ENCODE results near the gene MSH3. TPM values are rescaled to one million over a fixed set of nuclear protein-coding genes. Genes with fewer than 3 reads are reported as not detected.

MSH3 gene
- total and polyA plus RNA-seq, 2 of the 8 experiments (the other 6 are each of a cell fraction or from before 2014, with no cell fraction given) = 3.6 to 22.6 TPM

- TF ChIP-seq ZNF274 (IDR thresholded peaks at IDR 0.05; ENCODE audit: borderline replicate concordance, extremely low read depth, low read length) (no peak), POU5F1 (IDR thresholded peaks at IDR 0.05; ENCODE audit: low read depth, low read length) (no peak), POLR2A (IDR thresholded peaks at IDR 0.05; ENCODE audit: control extremely low read depth in 1 of 2, low read depth in 2 of 2, low read length in 2 of 2) (no peak), JUN (IDR thresholded peaks at IDR 0.05; ENCODE audit: low read depth, low read length) (no peak), NRF1 (IDR thresholded peaks at IDR 0.05; ENCODE audit: low read depth, low read length) (no peak), SAP30 (IDR thresholded peaks at IDR 0.05; ENCODE audit: insufficient read depth, insufficient replicate concordance, low read length) (no peak)
- TF ChIP-seq, protein P1, sequence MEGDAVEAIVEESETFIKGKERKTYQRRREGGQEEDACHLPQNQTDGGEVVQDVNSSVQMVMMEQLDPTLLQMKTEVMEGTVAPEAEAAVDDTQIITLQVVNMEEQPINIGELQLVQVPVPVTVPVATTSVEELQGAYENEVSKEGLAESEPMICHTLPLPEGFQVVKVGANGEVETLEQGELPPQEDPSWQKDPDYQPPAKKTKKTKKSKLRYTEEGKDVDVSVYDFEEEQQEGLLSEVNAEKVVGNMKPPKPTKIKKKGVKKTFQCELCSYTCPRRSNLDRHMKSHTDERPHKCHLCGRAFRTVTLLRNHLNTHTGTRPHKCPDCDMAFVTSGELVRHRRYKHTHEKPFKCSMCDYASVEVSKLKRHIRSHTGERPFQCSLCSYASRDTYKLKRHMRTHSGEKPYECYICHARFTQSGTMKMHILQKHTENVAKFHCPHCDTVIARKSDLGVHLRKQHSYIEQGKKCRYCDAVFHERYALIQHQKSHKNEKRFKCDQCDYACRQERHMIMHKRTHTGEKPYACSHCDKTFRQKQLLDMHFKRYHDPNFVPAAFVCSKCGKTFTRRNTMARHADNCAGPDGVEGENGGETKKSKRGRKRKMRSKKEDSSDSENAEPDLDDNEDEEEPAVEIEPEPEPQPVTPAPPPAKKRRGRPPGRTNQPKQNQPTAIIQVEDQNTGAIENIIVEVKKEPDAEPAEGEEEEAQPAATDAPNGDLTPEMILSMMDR (IDR thresholded peaks at IDR 0.05; ENCODE audit: control extremely low read depth in 1 of 3, insufficient read depth in 1 of 3, low read depth in 1 of 3, low read length in 3 of 3) = no peak
Observed at GRCh38 chr5:80703747-80704146, 49.3 kb downstream of the MSH3 start (continued).

Measured in H1 (cell line).